ENCODE measurements around the gene SLC29A4.
"Not testable (repeated sequence)": the region's sequence is repeated elsewhere in the genome, so short reads cannot be mapped to it uniquely, and the experiment has no call there.

Gene SLC29A4

GRCh38 chr7:5248201-5248885 is 34.4 kb upstream of the SLC29A4 start:
- Histone ChIP-seq H3K27me3 (ENCODE audit: insufficient read depth, low read depth, severe bottlenecking) (no peaks in the 10 kb centered on the region), H3K36me3 (no peaks in the 10 kb centered on the region), H3K9me3 (ENCODE audit: severe bottlenecking) (peaks cover 4% of the 10 kb centered on the region), H3K27ac (peak overlapping the region; percentile 85), H3K4me3 (ENCODE audit: low read depth, low read length) (peak overlapping the region; percentile 9; the same call in 1 of the 2 replicates)
- TF ChIP-seq, protein P1, sequence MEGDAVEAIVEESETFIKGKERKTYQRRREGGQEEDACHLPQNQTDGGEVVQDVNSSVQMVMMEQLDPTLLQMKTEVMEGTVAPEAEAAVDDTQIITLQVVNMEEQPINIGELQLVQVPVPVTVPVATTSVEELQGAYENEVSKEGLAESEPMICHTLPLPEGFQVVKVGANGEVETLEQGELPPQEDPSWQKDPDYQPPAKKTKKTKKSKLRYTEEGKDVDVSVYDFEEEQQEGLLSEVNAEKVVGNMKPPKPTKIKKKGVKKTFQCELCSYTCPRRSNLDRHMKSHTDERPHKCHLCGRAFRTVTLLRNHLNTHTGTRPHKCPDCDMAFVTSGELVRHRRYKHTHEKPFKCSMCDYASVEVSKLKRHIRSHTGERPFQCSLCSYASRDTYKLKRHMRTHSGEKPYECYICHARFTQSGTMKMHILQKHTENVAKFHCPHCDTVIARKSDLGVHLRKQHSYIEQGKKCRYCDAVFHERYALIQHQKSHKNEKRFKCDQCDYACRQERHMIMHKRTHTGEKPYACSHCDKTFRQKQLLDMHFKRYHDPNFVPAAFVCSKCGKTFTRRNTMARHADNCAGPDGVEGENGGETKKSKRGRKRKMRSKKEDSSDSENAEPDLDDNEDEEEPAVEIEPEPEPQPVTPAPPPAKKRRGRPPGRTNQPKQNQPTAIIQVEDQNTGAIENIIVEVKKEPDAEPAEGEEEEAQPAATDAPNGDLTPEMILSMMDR (IDR thresholded peaks at IDR 0.05; ENCODE audit: low read depth, low read length): no peak
- peak; percentile 95 for DNase-seq

DNA sequence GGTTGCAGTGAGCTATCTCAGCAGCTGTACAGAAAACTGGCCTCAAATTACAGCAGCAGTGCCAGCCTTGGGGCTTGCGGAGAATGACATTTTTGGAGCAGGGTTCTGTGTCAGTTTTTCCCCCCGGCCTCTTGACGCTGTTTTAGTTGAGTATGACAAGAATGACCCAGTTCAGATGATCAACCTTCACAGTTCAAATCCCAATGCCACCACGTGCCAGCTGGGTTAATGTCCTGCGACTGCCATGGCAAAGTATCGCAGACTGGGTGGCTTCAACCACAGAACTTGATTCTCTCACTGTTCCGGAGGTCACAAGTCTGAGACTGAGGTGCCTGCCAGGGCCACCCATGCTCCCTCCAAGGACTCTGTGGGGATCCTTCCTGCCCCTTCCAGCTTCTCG is 32.0 kb upstream of the SLC29A4 start:
- H3K27me3 ChIP-seq (ENCODE audit: insufficient read depth, low read depth, severe bottlenecking); H3K27ac ChIP-seq; H3K4me3 ChIP-seq (ENCODE audit: low read depth, low read length); DNase-seq; H3K36me3 ChIP-seq; H3K9me3 ChIP-seq (ENCODE audit: severe bottlenecking): not testable (repeated sequence)

GRCh38 chr7:5253529-5253928 is 29.2 kb upstream of the SLC29A4 start:
- H3K9me3 ChIP-seq (ENCODE audit: severe bottlenecking); DNase-seq; H3K27ac ChIP-seq; H3K4me3 ChIP-seq (ENCODE audit: low read depth, low read length); H3K36me3 ChIP-seq; H3K27me3 ChIP-seq (ENCODE audit: insufficient read depth, low read depth, severe bottlenecking): not testable (repeated sequence)

- not testable (repeated sequence) for H3K36me3 ChIP-seq; DNase-seq; H3K4me3 ChIP-seq (ENCODE audit: low read depth, low read length); H3K9me3 ChIP-seq (ENCODE audit: severe bottlenecking); H3K27me3 ChIP-seq (ENCODE audit: insufficient read depth, low read depth, severe bottlenecking); H3K27ac ChIP-seq
Observed at GRCh38 chr7:5254371-5254770, 28.4 kb upstream of the SLC29A4 start.

- Histone ChIP-seq H3K27ac (no peak overlapping the region), H3K4me3 (ENCODE audit: low read depth, low read length) (no peak overlapping the region), H3K9me3 (ENCODE audit: severe bottlenecking) (no peaks in the 10 kb centered on the region), H3K27me3 (ENCODE audit: insufficient read depth, low read depth, severe bottlenecking) (no peaks in the 10 kb centered on the region), H3K36me3 (no peaks in the 10 kb centered on the region)
- no peak for DNase-seq
- TF ChIP-seq, protein P1 (IDR thresholded peaks at IDR 0.05; ENCODE audit: low read depth, low read length): no peak
Observed at GRCh38 chr7:5255832-5256231, 26.9 kb upstream of the SLC29A4 start.

GRCh38 chr7:5260530-5261068 is 22.1 kb upstream of the SLC29A4 start:
- H3K9me3 ChIP-seq (ENCODE audit: severe bottlenecking); H3K27me3 ChIP-seq (ENCODE audit: insufficient read depth, low read depth, severe bottlenecking); H3K4me3 ChIP-seq (ENCODE audit: low read depth, low read length); H3K27ac ChIP-seq; H3K36me3 ChIP-seq; DNase-seq: not testable (repeated sequence)

DNA sequence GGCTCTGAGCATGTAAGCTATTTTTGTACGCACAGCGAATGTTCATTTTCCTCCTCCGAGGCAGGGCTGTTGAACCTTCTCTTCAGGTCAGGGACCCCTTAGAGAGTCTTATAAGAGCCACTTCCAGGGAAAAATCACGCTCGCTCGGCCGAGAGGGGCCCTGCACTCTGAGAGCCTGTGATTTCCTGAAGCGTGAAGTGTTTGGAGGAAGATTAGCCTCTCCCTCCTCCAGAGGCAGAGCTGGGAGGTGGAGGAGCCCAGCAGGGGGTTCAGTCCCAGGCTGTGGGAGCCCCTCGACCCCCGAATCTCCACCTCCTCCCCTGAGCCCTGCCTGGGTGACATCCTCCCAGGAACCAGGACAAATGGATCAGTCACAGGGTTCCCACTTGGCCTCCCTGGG is 19.7 kb upstream of the SLC29A4 start:
- H3K36me3 ChIP-seq; H3K9me3 ChIP-seq (ENCODE audit: severe bottlenecking); H3K27me3 ChIP-seq (ENCODE audit: insufficient read depth, low read depth, severe bottlenecking); H3K4me3 ChIP-seq (ENCODE audit: low read depth, low read length): not testable (repeated sequence)
- peak; percentile 42 for DNase-seq
- peak overlapping the region; percentile 39 for H3K27ac ChIP-seq

- no peak for DNase-seq
- TF ChIP-seq, protein P1 (IDR thresholded peaks at IDR 0.05; ENCODE audit: low read depth, low read length): no peak
- H3K36me3 ChIP-seq: no peaks in the 10 kb centered on the region
- H3K27me3 ChIP-seq (ENCODE audit: insufficient read depth, low read depth, severe bottlenecking): no peaks in the 10 kb centered on the region
- no peaks in the 10 kb centered on the region for H3K9me3 ChIP-seq (ENCODE audit: severe bottlenecking)
- no peak overlapping the region for H3K4me3 ChIP-seq (ENCODE audit: low read depth, low read length)
- H3K27ac ChIP-seq: no peak overlapping the region
Observed at GRCh38 chr7:5265320-5266190, 17.2 kb upstream of the SLC29A4 start.

All from WERI-Rb-1 (cell line).